Measurements from ENCODE around the gene GPRC5A. TPM values are rescaled to one million over a fixed set of nuclear protein-coding genes. Genes with fewer than 3 reads are reported as not detected.

Gene GPRC5A
- total and polyA plus RNA-seq, 2 experiments from 2014 or later, result 0.16 to 0.38 TPM

DNA sequence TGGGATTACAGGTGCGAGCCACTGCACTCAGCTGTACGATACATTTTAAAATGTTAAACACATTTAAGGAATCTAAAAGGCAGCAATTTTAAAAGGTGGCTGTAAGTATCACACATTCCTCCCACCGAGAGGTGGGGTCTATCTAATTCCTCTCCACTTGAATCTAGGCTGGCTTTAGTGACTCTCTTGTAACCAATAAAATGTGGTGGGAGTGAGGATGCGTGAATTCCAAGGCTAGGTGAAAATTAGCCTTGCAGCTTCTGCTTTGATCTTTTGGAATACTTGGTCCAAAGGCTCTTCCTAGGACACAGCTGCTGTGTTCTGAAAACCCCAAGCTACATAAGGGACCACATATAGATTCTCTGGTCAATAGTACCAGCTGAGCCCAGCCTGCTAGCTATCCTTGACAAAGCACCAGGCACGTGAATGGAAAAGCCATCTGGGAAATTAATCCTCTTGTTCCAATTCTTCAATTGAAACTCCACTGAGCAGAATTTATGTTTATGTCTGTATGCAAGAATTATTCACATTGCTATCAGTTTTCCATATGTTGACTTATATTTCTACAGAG, 69.4 kb downstream of the GPRC5A start (continued):
- TF ChIP-seq STAT1 (IDR thresholded peaks at IDR 0.05; ENCODE audit: unreplicated experiment), result no peak
- TF ChIP-seq CREB1 (CRISPR knock-in tag; IDR thresholded peaks at IDR 0.05; ENCODE audit: low read depth), result no peak
- TF ChIP-seq NANOG (IDR thresholded peaks at IDR 0.05; ENCODE audit: borderline replicate concordance), result no peak
- no peak for TF ChIP-seq EZH2phosphoT487 (IDR thresholded peaks at IDR 0.05; ENCODE audit: unreplicated experiment)
- no peak for TF ChIP-seq EZH2 (IDR thresholded peaks at IDR 0.05; ENCODE audit: low read depth, unreplicated experiment)
- TF ChIP-seq JUNB (IDR thresholded peaks at IDR 0.05; ENCODE audit: unreplicated experiment), result no peak
- TF ChIP-seq, protein P1, sequence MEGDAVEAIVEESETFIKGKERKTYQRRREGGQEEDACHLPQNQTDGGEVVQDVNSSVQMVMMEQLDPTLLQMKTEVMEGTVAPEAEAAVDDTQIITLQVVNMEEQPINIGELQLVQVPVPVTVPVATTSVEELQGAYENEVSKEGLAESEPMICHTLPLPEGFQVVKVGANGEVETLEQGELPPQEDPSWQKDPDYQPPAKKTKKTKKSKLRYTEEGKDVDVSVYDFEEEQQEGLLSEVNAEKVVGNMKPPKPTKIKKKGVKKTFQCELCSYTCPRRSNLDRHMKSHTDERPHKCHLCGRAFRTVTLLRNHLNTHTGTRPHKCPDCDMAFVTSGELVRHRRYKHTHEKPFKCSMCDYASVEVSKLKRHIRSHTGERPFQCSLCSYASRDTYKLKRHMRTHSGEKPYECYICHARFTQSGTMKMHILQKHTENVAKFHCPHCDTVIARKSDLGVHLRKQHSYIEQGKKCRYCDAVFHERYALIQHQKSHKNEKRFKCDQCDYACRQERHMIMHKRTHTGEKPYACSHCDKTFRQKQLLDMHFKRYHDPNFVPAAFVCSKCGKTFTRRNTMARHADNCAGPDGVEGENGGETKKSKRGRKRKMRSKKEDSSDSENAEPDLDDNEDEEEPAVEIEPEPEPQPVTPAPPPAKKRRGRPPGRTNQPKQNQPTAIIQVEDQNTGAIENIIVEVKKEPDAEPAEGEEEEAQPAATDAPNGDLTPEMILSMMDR (conservative IDR thresholded peaks at IDR 0.05; ENCODE audit: low read depth in 2 of 2), result no peak
- no peak for TF ChIP-seq ZNF114 (CRISPR knock-in tag; IDR thresholded peaks at IDR 0.05)
- TF ChIP-seq, protein P2, sequence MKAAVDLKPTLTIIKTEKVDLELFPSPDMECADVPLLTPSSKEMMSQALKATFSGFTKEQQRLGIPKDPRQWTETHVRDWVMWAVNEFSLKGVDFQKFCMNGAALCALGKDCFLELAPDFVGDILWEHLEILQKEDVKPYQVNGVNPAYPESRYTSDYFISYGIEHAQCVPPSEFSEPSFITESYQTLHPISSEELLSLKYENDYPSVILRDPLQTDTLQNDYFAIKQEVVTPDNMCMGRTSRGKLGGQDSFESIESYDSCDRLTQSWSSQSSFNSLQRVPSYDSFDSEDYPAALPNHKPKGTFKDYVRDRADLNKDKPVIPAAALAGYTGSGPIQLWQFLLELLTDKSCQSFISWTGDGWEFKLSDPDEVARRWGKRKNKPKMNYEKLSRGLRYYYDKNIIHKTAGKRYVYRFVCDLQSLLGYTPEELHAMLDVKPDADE (IDR thresholded peaks at IDR 0.05), result no peak
- TF ChIP-seq POLR2AphosphoS5 (IDR thresholded peaks at IDR 0.05; ENCODE audit: low read depth), result no peak

DNA sequence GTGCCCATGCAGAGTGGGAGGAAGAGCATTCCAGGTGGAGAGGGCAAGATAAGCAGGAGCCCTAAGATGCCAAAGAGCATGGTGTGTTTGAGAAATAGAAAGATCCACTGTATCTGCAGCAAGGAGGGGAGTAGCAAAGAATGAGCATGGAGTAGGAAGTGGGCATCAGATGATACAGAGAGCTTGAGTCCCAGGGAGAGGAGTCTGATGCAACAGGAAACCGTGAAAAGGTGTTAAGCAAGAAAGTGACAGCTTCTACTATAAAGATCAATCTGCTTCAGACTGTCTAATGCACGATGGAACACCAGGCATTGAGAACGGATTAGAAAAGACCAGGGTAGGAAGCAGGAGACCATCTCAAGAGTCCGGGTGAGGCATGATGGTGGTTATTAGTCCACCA, 72.9 kb downstream of the GPRC5A start:
- H3F3A ChIP-seq (replicated peaks; ENCODE audit: low read depth), result no peaks in the 10 kb centered on the region
- no peaks in the 10 kb centered on the region for H4K20me1 ChIP-seq (replicated peaks; ENCODE audit: insufficient read depth)
- H3K4me2 ChIP-seq, result no peak overlapping the region
- DNase-seq (ENCODE audit: low spot score), result no peak
- peaks cover 2% of the 10 kb centered on the region for H3K27me3 Mint-ChIP-seq (ENCODE audit: insufficient read depth, low read depth, poor library complexity)
- no peaks in the 10 kb centered on the region for H3K4me1 ChIP-seq (ENCODE audit: insufficient read depth)
- no peak overlapping the region for H3K27ac Mint-ChIP-seq
- H3K79me2 ChIP-seq (replicated peaks; ENCODE audit: insufficient read depth), result no peaks in the 10 kb centered on the region
- H3K27ac ChIP-seq (ENCODE audit: low read depth), result no peak overlapping the region
- no peak overlapping the region for H3K4me3 Mint-ChIP-seq
- H3K27me3 ChIP-seq (ENCODE audit: insufficient read depth), result no peaks in the 10 kb centered on the region
- no peaks in the 10 kb centered on the region for H3K36me3 Mint-ChIP-seq (ENCODE audit: low read depth)
- H2AFZ ChIP-seq, result no peak overlapping the region
- H3K9me2 ChIP-seq (ENCODE audit: insufficient read depth), result no peaks in the 10 kb centered on the region
- no peaks in the 10 kb centered on the region; the same call in 2 of the 3 replicates for H3K4me1 Mint-ChIP-seq
- H3K36me3 ChIP-seq (ENCODE audit: insufficient read depth), result no peaks in the 10 kb centered on the region
- no peaks in the 10 kb centered on the region; the same call in 2 of the 3 replicates for H3K9me3 Mint-ChIP-seq
- no peak overlapping the region for H3K4me3 ChIP-seq
- no peak for ATAC-seq
- no peak for TF ChIP-seq CREB1 (CRISPR knock-in tag; IDR thresholded peaks at IDR 0.05; ENCODE audit: low read depth)
- no peak for TF ChIP-seq STAT1 (IDR thresholded peaks at IDR 0.05; ENCODE audit: unreplicated experiment)
- TF ChIP-seq, protein P2 (IDR thresholded peaks at IDR 0.05), result no peak
- TF ChIP-seq ZNF331 (CRISPR knock-in tag; IDR thresholded peaks at IDR 0.05; ENCODE audit: low read depth), result no peak
- TF ChIP-seq, protein P3, sequence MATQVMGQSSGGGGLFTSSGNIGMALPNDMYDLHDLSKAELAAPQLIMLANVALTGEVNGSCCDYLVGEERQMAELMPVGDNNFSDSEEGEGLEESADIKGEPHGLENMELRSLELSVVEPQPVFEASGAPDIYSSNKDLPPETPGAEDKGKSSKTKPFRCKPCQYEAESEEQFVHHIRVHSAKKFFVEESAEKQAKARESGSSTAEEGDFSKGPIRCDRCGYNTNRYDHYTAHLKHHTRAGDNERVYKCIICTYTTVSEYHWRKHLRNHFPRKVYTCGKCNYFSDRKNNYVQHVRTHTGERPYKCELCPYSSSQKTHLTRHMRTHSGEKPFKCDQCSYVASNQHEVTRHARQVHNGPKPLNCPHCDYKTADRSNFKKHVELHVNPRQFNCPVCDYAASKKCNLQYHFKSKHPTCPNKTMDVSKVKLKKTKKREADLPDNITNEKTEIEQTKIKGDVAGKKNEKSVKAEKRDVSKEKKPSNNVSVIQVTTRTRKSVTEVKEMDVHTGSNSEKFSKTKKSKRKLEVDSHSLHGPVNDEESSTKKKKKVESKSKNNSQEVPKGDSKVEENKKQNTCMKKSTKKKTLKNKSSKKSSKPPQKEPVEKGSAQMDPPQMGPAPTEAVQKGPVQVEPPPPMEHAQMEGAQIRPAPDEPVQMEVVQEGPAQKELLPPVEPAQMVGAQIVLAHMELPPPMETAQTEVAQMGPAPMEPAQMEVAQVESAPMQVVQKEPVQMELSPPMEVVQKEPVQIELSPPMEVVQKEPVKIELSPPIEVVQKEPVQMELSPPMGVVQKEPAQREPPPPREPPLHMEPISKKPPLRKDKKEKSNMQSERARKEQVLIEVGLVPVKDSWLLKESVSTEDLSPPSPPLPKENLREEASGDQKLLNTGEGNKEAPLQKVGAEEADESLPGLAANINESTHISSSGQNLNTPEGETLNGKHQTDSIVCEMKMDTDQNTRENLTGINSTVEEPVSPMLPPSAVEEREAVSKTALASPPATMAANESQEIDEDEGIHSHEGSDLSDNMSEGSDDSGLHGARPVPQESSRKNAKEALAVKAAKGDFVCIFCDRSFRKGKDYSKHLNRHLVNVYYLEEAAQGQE (IDR thresholded peaks at IDR 0.05; ENCODE audit: unreplicated experiment), result no peak
- no peak for TF ChIP-seq EZH2phosphoT487 (IDR thresholded peaks at IDR 0.05; ENCODE audit: unreplicated experiment)
- no peak for TF ChIP-seq POLR2AphosphoS5 (IDR thresholded peaks at IDR 0.05; ENCODE audit: low read depth)
- no peak for TF ChIP-seq EZH2 (IDR thresholded peaks at IDR 0.05; ENCODE audit: low read depth, unreplicated experiment)
- no peak for TF ChIP-seq JUNB (IDR thresholded peaks at IDR 0.05; ENCODE audit: unreplicated experiment)

Data from GM23338 (cell line).